GM18873 (cell line): Measurements from ENCODE around the gene PAXX.
A peak's percentile ranks its signal among the peaks of the same experiment; 100 is the strongest.

Experiments used
- ATAC-seq: cut with Tn5 transposase; IDR thresholded peaks from one replicate; pipeline ENCODE4 v1.9.1; 2021; ENCODE audit warnings: mild to moderate bottlenecking, moderate library complexity, moderate number of reproducible peaks; ENCODE audit not compliant: unreplicated experiment, low FRiP score

The PAXX gene, protein sequence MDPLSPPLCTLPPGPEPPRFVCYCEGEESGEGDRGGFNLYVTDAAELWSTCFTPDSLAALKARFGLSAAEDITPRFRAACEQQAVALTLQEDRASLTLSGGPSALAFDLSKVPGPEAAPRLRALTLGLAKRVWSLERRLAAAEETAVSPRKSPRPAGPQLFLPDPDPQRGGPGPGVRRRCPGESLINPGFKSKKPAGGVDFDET

DNA sequence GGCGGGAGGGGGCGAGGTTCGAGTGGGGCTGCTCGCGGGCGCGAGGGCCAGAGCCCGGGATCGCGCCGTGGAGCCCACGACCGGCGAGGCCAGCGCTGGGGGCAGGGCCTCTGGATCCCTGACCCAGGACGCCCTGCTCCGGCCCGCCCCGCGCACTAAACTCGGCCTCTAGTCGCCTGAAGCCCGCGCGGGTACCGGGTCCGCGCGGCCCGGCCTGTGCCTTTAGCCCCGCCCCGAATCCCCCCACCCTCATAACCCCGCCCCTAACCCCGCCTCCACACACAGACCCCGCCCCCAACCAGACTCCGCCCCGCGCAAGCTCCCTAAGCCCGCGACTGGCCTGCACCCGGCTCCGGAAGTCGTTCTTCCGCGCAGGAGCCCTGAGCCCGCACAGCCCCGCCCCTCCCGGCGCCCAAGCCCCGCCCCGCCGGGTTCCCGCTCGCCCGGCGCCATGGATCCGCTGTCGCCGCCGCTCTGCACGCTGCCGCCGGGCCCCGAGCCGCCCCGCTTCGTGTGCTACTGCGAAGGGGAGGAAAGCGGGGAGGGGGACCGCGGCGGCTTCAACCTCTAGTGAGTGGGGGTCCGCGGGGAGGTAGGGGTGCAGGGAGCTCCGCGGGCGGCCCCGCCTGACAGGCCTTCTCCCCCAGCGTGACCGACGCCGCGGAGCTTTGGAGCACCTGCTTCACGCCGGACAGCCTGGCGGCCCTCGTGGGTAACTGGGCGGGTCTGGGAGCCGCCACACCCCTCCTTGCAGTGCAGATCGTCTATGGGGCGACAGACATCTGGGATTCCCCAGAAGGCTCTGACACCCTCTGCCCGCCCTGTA, at the start of gene PAXX:
PAXX (plus strand) TSS at position 430 of the 826 bp plus-strand sequence; CDS start at position 452, 22 bp downstream.
- no peak for ATAC-seq

DNA sequence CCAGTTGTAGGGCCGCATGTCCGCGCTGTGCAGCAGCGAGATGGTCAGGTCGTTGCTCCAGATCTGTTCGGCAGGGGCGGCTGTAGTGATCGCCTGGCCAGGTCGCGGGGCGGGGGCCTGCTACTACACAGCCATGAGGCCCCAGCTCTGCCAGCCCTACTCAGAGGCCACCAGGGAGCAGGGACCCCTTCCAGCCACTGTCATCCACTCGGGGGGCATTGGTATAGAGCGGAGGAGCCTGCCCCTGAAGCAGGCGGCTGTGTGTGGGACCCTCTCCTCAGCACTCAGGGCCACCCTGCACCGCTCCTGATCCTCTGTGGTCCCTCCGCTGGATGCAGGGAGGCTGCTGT, 49.4 kb upstream of the PAXX start:
- no peak for ATAC-seq

DNA sequence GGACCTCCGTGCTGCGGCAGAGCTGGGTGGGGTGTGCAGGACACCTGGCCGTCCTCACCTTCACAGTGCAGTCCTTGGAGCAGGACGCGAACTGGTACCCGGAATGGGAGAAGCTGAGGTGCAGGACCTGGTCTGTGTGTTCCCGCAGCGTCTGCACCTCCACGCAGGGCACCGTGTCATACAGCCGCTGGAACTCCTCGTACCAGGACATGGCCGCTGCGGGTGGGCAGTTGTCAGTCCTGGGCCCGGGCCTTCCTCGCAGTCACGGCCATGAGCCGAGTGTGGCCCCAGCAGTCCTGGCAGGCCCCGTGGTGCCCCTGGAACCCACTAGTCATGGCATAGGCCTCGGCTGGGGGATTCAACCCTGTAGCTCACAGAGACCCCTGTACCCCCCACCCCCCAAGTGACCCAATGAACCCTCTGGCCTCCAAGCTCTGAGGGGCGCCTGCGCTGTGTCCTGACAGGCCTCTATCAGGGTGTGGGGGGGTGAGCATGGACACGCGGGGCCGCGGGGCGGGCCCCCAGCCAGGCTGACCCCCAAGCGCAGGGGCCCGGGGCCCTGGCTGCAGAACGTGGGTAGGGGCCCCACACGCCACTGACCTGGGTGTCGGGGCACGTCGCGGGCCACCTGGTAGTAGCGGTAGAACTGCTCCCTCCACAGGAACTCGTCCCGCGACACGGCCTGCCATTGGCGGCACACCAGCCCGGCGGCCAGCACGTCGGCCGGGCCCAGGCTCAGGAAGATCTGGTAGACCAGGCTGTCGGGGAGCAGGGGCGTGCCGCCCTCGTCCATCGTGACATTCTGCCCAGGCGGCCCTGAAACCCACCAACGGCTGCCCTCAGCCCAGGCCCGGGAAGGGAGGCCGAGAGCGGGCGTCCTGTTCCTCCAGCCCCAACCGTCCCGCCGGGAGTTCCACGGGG, 48.7 kb upstream of the PAXX start:
- ATAC-seq = peak; percentile 13

DNA sequence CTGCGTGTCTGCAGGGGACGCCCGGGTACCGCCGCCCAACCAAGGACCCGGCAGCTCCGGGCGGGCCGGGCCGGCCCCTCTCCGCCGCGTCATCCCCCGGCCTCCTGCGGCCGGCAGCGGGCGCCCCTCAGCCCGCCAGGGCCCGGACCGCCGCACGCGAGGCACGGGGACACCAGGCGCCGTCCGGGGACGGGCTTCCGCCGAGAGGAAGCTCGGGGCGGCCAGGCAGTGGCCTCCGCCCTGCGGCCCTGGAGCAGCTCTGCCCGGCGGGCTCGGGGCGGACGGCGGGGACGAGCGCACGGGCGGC, 48.1 kb upstream of the PAXX start:
- ATAC-seq = peak; percentile 21

DNA sequence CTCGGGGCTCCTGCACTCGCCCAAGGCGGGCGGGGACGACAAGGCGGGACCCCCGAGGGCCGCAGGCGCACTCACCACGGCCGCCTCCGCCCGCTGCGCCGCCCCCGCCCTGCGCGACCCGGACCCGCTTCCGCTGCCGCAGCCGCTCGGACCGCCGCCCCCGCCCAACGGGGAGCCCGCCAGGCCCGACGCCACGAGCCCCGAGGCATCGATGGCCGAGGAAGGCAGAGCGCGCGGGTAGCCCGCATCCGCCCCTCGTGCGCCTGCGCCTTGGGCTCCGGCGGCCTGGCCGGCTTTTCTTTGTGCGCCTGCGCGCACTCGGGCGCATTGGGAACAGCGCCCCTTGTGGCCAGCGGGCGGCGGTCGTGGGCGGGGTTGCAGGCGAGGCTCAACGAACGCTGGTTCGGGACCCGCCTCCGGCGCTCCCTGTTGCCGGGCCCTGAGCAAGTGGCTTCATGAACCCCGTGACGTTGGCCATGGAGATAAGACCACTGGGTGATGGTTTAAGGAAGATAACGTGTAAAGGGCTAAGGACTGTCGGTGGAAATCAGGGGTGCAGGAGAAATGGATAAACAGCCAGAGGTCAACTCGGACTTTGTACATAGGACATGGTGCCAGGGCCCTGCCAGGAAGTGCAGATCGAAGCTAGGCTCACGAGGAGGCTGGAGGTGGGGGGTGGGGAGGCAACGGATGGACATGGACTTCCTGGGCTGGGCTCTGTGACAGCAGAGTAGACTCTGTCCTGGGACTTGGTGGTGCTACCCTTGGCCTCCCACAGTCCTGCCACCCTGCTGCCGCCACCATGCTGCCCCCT, 47.5 kb upstream of the PAXX start, which contains the start of the genes C8G and FBXW5:
C8G (plus strand) TSS at position 725 of the 814 bp plus-strand sequence; CDS start at position 803, 78 bp downstream.
FBXW5 (minus strand) TSS at position 220 of the 814 bp plus-strand sequence. CDS start 655 bp downstream, outside the sequence.
- ATAC-seq = peak; percentile 47

DNA sequence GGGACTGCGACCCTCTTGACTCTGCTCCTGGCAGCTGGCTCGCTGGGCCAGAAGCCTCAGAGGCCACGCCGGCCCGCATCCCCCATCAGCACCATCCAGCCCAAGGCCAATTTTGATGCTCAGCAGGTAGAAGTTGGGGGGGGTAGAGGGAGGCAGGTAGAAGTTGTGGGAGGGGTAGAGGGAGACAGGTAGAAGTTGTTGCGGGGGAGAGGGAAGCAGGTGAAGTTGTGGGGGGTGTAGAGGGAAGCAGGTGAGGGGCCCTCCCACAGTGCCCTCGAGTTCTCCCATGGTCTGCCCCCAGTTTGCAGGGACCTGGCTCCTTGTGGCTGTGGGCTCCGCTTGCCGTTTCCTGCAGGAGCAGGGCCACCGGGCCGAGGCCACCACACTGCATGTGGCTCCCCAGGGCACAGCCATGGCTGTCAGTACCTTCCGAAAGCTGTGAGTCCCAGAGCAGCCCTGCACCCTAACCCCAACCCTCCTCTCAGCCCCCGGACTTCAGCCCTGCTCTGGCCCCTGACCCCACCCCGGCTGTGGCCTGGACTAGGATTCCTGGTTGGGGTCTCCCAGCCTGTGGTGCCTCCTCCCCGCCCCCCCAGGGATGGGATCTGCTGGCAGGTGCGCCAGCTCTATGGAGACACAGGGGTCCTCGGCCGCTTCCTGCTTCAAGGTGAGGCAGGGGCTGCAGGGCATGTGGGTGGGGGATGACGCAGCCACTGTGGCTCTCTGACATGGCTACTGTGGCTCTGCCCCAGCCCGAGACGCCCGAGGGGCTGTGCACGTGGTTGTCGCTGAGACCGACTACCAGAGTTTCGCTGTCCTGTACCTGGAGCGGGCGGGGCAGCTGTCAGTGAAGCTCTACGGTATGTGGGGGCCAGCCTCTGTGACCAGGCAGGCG, 46.6 kb upstream of the PAXX start:
- no peak for ATAC-seq

DNA sequence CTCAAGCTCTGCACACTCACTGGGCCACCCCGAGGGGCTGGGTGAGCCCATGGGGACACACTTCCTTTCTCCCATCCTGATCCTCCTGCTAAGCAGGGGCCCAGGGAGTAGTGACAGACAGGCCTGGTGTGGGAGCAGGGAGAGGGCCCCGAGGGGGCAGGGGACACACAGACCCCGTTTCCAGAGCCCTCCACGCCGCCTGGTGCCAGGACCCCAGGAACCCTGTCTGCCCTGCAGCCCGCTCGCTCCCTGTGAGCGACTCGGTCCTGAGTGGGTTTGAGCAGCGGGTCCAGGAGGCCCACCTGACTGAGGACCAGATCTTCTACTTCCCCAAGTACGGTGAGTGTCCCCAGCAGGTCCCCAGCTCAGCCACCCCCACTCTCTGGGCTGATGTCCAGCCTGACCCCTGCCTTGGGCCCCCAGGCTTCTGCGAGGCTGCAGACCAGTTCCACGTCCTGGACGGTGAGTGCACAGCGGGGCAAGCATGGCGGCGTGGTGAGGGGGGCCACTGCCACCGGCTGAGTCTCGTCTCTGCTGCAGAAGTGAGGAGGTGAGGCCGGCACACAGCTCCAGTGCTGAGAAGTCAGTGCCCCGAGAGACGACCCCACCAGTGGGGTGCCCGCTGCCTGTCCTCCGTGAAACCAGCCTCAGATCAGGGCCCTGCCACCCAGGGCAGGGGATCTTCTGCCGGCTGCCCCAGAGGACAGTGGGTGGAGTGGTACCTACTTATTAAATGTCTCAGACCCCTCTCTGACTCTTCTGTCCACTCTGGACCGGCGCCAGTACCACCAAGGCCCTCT, 45.8 kb upstream of the PAXX start:
- ATAC-seq = no peak

DNA sequence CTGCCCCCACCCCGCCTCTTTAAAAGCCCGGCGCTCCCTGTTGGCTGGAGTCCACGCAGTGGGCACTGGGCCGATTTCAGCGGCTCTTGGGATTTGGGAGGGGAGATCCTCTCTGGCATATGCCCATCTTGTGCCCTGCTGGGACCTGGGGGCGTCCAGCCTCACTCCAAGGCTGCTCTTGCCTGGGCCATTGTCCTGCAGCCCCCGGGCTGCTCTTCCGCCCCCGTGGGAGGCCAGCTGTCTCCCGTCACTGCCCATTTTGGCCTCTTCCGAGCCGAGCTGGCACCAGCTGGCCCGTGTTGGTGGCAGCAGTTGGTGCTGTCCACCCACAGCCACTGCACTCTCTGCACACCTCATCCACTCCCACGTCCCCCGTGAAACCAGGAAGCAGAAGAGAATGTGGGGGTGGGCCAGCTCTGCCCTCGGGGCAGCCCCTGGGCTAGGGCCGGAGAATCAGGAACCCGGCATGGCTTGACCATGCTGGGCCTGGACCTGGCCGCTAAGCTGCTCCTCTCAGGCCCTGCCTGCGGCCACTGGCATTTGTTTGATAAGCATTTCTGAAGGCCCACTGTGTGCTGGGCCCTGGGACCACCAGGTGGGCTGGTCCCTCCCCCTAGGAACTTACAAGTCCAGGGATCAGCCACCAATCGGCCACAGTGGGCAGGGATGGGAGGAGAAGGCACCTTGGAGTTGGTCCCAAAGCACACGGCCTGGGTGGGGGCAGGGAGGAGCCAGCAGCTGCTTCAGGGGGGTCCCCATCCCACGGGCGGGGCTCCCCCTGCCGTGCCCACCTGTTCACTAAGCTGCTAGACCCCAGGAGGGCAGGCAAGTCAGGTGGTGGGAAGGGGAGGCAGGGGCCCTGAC, 45.0 kb upstream of the PAXX start:
- no peak for ATAC-seq

DNA sequence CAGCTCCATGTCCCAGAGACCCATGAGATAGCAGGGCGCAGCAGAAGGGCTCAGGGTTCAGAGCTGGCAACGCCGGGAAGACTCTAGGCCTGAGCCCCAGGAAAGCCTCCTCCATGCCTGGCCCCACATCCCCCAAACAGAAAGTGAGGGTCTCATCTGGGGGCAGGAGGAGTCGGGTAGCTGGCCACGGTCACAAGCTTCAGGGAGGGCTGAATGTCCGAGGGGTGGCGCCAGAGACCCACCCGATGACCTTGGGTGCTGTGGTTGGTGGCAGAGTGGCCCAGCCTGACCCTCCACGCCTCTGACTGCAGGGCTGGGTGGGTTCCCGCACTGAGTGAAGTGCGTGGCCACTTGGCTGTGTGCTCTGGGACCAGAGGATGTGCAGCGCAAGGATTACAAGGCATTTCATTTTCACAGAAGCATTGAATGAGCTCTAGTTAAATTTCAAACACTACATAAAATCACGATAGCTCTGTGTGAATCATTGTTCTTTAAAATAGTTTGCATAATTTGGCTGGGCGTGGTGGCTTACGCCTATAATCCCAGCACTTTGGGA, 44.2 kb upstream of the PAXX start:
- ATAC-seq = no peak

DNA sequence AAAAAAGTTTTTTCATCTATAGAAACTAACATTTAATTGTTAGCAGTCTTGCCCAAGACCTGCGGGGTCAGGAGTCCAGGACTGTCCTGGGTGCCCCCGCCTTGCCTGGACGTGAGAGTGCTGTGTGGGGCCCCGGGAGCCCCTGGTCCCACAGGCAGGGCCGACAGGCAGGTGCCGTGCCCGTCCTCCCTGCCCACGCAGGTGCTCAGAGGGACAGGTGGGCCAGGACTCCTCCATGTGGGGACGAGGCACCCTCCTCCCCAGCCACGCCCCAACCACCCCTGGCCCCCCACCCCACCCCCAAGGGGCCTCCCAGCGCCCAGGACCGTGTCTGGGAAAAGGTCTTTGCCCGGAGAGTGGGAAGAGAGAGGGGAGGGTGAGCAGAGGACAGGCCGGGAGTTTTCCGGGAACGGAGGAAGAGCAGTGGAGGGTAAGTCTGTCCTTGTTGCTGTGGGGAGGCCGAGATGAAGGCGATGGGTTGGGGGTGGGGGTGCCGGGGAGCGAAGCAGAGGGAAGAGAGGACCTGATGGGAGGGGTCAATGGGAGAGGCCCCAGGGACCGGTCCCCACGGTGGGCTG, 42.9 kb upstream of the PAXX start:
- ATAC-seq = no peak

DNA sequence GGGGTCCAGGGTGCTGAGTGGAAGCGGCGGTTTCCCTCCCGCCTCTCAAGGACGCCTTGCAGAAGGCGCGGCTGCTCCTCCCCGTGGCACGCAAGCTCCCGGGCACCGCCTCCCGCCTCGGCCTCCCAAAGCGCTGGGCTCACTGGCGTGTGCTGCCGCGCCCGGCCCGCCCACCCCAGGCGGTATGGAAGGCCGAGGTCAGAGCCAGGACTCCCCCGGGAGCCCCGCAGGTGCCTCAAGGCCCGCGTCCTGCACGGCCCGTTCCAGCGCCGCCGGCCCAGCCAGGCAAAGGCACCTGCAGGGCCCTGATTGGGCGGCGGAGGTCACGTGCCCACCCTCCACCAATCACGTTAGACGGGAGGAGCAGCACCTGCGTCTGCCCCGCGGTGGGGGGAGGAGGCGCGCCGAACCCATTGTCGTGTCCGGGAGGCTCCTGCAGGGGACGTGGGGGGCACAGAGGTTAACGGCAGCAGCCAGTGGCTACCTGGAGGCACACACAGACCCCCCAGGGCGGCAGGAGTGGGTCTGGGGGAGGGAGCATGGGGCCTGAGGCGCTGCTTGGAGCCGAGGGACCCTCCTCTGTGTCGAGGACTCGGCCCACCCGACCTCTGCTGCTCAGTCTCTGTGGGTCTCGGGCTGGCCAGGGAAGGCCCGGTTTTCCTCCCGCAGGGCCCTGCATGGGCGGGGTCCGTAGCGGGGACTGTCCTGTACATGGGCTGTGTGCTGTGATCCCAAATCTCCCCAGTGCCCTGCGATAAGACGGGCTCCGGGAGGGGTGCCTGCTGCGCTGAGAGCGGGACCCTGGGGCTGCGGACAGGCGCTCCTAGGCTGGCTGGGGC, 42.2 kb upstream of the PAXX start:
- peak; percentile 64 for ATAC-seq

DNA sequence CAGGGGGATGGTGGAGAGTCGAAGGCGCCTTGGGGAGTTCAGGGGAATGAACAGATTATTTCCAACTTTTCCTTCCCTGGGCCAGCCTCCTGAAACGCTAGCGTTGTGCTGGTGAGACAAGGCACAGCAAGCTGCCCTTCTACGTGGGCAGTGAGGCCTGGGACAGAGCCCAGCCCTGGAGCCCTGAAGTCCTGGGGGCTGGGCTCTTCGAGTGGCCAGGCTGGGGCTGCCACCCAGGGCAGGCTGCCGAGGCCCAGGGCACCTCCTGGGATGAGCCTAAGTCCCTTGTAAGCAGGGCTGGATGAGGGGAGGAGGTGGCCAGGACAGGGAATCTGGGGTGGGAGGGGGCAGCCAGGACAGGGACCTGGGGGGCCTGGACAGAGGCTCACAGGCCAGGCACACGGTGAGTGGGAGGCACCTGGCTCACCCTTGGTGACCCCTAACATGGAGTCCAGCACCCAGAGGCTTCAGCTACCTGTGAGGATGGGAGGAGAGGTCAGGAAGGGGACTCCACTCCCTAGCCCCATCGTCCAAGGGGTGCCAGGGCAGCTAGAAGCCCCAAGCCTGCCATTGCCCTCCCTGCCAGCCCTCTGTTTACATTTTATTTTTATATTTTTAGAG, 41.5 kb upstream of the PAXX start:
- ATAC-seq = no peak

DNA sequence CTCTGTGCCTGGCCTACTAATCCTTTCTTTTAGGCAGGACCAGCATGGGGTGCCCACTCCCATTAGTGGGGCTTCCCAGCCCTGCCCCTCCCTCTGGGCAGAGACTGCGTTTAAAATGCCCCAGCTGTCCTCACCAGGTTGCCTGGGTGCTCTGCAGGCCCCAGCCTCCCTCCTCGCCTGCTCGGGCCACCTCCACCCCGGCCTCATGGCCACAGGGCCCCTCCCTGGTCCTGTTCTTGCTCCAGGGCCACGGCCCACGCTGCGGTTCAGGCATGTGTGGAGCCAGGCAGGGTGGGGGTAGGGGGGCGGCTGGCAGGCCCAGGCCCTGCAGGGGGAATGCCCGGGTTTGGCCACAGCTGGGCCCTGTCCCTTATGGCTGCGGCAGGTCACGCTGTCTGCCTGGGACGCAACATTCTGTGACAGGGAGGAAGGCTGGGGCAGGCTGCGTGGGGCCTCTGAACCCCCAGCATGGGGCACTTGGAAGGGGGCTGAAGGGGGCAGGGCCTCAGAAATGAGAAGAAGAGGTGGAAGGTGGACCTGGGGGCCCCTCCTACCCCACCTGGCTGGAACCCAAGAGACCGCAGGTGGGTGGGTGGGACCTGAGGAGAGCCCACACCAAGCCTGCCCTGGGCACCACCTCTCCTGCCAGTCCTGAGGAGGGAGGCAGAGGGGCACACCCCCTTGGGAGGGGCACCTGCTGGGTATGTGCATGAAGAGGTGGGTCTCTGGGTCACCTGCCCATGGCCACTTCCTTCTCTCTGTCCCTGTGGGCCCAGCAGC, 40.5 kb upstream of the PAXX start, which contains the start of gene LCN12:
LCN12 (plus strand) TSS at position 733 of the 780 bp plus-strand sequence. CDS start 55 bp downstream, outside the sequence.
- no peak for ATAC-seq

DNA sequence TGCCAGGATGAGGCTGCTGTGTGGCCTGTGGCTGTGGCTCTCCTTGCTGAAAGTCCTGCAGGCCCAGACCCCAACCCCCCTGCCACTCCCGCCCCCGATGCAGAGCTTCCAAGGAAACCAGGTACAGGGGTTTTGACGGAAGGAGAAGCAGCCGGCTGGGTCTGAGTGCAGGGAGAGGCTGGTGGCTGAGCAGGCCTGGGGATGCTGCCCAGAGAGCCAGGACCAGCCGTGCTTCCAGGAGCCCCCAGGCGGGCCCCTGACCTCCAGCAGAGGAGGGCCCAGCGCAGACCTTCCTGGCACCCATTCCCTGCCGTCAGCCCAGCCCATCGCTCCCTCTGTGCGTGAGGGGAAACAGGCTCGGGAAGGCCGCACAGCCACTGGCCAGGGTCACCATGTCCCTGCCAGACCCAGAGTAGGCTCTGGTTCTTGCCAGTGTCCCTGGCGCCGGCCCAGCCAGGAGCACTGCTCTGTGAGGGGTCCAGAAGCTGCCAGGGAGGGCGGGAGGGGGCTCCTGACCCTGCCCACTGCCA, 39.8 kb upstream of the PAXX start:
- no peak for ATAC-seq
